ENCODE data around the gene R3HCC1L. TPM values are rescaled to one million over a fixed set of nuclear protein-coding genes. Genes with fewer than 3 reads are reported as not detected.

Gene R3HCC1L
- polyA plus RNA-seq, 3 donors from 2014 or later: 0.22 to 13.9 (median 8.1) TPM

DNA sequence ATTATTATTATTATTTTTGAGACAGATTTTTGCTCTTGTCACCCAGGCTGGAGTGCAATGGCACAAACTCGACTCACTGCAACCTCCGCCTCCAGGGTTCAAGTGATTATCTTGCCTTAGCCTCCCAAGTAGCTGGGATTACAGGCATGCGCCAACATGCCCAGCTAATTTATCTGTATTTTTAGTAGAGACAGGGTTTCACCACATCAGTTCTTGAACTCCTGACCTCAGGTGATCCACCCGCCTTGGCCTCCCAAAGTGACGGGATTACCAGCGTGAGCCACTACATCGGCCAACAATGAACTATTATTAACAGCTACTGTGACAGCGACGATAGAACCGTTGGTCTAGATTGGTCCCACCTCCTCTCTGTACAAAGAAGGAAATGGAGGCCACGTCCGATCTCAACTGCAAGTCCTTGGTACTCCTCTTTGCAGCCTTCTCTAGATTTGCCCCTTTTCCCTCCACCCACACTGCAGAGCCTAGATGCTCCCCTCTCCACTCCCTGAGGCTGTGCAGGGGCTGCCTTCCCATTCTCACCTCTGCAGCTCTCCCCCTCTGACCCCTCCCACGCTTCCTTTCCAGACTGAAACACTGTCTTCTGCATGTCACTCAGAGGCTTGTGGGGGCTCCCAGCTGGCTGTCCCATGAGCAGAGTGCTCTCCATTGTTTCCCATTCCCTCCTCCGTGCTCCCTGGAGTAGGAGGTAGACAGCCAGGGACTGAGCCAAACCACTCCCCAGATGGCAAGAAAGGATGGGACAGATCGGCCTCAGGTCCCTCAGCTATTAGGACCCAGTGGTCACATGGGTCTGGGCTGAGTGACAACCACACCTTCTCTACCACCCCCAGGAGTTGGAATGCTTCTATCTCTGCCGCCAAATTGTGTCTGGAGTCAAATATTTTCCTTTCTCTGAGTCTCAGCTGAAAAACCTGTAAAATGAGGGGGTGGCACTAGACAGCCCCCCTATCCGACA lies 131.2 kb downstream of the R3HCC1L start:
- H3K36me3 Mint-ChIP-seq: no peaks in the 10 kb centered on the region
- H3K4me1 Mint-ChIP-seq: peaks cover 0 to 9% of the 10 kb centered on the region in 2 donors
- peaks cover 8 to 20% (median 12%) of the 10 kb centered on the region in 3 donors for H3K27me3 Mint-ChIP-seq (ENCODE audit: low read depth in 3 of 3)
- H3K9me3 Mint-ChIP-seq: no peaks in the 10 kb centered on the region
- no peak for DNase-seq
- H3K27ac Mint-ChIP-seq: no peak overlapping the region
- H3K4me3 Mint-ChIP-seq: no peak overlapping the region

DNA sequence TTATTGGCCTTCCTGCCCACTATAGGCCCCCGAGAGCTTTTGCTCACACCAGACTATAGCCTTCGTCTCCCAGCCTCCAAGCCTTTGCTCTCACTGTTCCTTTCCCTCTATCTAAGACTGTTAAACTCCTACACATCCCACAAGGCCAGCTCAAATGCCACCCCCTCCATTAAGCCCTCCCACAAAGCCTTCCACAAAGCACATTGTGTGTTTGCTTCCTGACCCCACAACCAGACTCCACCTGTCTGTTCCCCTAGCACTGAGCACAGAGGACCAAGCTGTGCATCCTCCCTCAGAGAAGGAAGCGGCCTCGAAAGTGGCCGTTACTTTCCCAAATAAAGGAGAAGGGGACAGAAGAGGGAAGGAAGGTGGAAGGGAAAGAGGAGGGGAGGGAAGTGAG lies 132.2 kb downstream of the R3HCC1L start:
- Mint-ChIP-seq H3K36me3 (no peaks in the 10 kb centered on the region), H3K9me3 (no peaks in the 10 kb centered on the region), H3K27me3 (ENCODE audit: low read depth in 3 of 3) (peaks cover 8 to 26% (median 12%) of the 10 kb centered on the region in 3 donors), H3K4me3 (peak overlapping the region; percentile 58 to 81 (median 70)), H3K27ac (peak overlapping the region in 1 of 6 donors; percentile 65), H3K4me1 (peaks cover 0 to 9% of the 10 kb centered on the region in 2 donors)
- no peak for DNase-seq

DNA sequence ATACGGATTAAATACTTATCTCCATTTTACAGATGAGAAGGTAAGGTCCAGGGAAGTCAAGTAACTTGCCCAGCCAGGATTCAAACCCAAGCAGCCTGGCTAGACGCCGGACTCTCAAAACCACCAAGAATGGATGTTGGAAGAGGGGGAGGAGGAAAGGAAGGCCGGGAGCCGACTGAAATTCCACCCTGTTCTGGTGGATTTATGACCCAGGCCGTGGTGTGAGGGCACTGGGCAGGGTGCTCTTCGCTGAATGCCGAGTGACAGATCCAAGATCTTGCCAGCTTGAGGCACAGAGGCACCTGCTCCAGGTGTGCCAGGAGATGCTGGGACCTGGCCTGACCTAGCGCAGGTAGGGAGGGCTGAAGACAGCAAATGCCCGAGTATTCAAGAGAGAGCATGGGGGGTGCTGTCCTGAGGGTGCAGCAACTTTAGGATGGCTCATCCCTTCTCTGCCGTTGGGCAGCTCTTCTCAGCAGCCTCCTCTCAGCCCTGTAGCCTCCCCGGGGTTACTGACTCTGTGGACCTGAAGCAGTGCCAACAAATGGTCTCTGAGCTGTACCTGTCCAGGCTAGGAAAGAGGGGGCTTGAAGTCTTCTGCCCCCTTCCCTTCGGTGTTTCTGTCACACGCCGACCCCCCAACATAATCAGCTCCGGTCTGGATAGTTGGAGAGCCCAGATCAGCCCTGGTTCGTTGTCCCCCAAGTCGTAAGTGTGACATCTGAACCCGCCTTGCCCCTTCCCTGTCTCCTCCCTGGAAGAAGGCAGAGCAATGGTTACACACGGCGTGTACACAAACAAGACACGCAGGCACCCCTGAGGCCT lies 132.8 kb downstream of the R3HCC1L start:
- H3K27me3 Mint-ChIP-seq (ENCODE audit: low read depth in 3 of 3): peaks cover 8 to 27% (median 14%) of the 10 kb centered on the region in 3 donors
- peak overlapping the region; percentile 58 to 82 (median 77) for H3K4me3 Mint-ChIP-seq
- DNase-seq: no peak
- peaks cover 0 to 9% of the 10 kb centered on the region in 2 donors for H3K4me1 Mint-ChIP-seq
- no peaks in the 10 kb centered on the region for H3K9me3 Mint-ChIP-seq
- no peaks in the 10 kb centered on the region for H3K36me3 Mint-ChIP-seq
- peak overlapping the region in 2 of 6 donors; percentile 55 to 65 for H3K27ac Mint-ChIP-seq

GRCh38 chr10:98267894-98268693 lies 133.6 kb downstream of the R3HCC1L start, which contains the start of gene LOXL4:
Gene LOXL4 (minus strand): TSS chr10:98268194. CDS start chr10:98263019, 5,175 bp downstream.
- peaks cover 8 to 32% (median 15%) of the 10 kb centered on the region in 3 donors for H3K27me3 Mint-ChIP-seq (ENCODE audit: low read depth in 3 of 3)
- H3K9me3 Mint-ChIP-seq: no peaks in the 10 kb centered on the region

DNA sequence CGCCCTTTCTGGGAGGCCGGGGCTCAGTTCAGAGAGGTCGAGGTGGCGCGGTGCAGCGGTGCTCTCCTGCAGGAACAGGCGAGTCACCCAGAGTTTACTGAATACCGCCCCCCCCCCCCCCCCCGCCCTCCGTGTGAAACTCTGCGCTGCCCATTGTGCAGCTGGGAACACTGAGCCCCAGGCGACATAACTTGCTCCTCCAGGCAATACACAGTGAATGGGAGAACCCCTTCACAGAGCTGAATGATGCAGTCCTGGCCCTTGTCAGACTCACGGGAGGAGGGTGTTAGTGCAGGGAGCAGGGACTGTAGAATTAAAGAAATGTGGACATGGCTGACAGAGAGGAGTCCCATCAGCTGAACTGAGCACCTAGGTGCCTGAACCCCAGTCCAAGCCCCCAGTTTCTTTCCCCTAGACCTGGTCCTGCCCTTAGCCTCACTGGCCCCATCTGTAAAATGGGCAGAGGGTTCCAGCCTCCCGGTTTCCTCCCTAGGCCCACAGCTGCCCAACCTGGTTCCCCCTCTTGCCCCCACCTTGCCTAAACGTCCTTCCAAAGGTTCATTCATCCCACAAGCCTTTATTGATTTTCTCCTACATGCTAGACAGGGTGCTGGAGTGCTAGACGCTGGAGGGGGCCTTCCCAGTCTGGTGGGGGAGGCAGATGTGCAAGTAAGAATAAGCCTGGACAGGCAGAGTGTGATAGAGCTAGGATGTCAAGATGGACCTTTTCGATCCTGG lies 134.4 kb downstream of the R3HCC1L start:
- no peaks in the 10 kb centered on the region for H3K36me3 Mint-ChIP-seq
- H3K9me3 Mint-ChIP-seq: no peaks in the 10 kb centered on the region
- peak overlapping the region in 4 of 6 donors; percentile 14 to 76 (median 32) for H3K27ac Mint-ChIP-seq
- peak overlapping the region; percentile 70 to 89 (median 76) for H3K4me3 Mint-ChIP-seq
- H3K4me1 Mint-ChIP-seq: peaks cover 0 to 9% of the 10 kb centered on the region in 2 donors
- peaks cover 8 to 30% (median 15%) of the 10 kb centered on the region in 3 donors for H3K27me3 Mint-ChIP-seq (ENCODE audit: low read depth in 3 of 3)
- DNase-seq: no peak

More at GRCh38 chr10:98267894-98268693, 133.6 kb downstream of the R3HCC1L start, which contains the start of gene LOXL4:
- Mint-ChIP-seq H3K4me1 (peaks cover 0 to 9% of the 10 kb centered on the region in 2 donors), H3K27ac (peak within 1 kb of the TSS in 4 of 6 donors; percentile 14 to 76 (median 40)), H3K4me3 (peak within 1 kb of the TSS; percentile 76 to 89 (median 81)), H3K36me3 (no peaks in the 10 kb centered on the region)
- peak; percentile 28 to 37 (median 31) for DNase-seq

DNA sequence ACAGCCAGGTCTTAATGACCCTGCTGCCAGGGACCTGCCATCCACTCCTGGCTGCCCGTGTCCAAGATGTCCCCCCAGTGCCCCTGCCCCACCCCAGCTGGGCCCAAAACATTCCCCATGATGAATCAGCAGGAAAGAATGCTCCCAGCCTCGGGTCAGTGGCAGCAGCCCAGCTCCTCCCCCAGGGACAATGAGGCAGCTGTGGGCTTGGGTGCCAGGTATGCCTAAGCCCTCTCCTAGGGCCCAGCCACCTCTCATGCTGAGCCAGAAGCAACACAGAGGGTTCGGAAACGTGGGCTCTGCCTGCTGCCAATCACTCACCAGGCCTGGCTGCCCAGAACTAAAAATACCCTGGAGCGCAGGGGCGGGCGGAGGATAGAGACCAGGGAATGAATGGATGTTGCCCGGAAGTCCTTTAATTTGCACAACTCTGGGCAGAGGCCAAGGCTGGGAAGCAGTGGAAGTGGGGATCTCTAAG lies 135.0 kb downstream of the R3HCC1L start:
- peaks cover 0 to 9% of the 10 kb centered on the region in 2 donors for H3K4me1 Mint-ChIP-seq
- peak overlapping the region in 1 of 6 donors; percentile 24 for H3K27ac Mint-ChIP-seq
- no peak for DNase-seq
- H3K9me3 Mint-ChIP-seq: peaks cover 0 to under 1% (median 0%) of the 10 kb centered on the region in 6 donors
- peak overlapping the region in 2 of 5 donors; percentile 15 to 37 for H3K4me3 Mint-ChIP-seq
- peaks cover 8 to 30% (median 15%) of the 10 kb centered on the region in 3 donors for H3K27me3 Mint-ChIP-seq (ENCODE audit: low read depth in 3 of 3)
- H3K36me3 Mint-ChIP-seq: no peaks in the 10 kb centered on the region

GRCh38 chr10:98270073-98270740 lies 135.8 kb downstream of the R3HCC1L start:
- no peak for DNase-seq
- Mint-ChIP-seq H3K36me3 (no peaks in the 10 kb centered on the region), H3K4me3 (no peak overlapping the region), H3K27ac (peak overlapping the region in 2 of 6 donors; percentile 25 to 54), H3K9me3 (peaks cover 0 to 2% (median 0%) of the 10 kb centered on the region in 6 donors), H3K4me1 (peaks cover 0 to 9% of the 10 kb centered on the region in 2 donors), H3K27me3 (ENCODE audit: low read depth in 3 of 3) (peaks cover 6 to 30% (median 15%) of the 10 kb centered on the region in 3 donors)

- H3K36me3 Mint-ChIP-seq: no peaks in the 10 kb centered on the region
- peaks cover 3 to 10% of the 10 kb centered on the region in 2 donors for H3K4me1 Mint-ChIP-seq
- no peak overlapping the region for H3K4me3 Mint-ChIP-seq
- peaks cover 6 to 30% (median 15%) of the 10 kb centered on the region in 3 donors for H3K27me3 Mint-ChIP-seq (ENCODE audit: low read depth in 3 of 3)
- DNase-seq: no peak
- H3K27ac Mint-ChIP-seq: no peak overlapping the region
- peaks cover 0 to 2% (median 0%) of the 10 kb centered on the region in 6 donors for H3K9me3 Mint-ChIP-seq
Observed at GRCh38 chr10:98270786-98271185, 136.3 kb downstream of the R3HCC1L start.

GRCh38 chr10:98272245-98272644 lies 137.8 kb downstream of the R3HCC1L start:
- peaks cover 4 to 27% (median 12%) of the 10 kb centered on the region in 3 donors for H3K27me3 Mint-ChIP-seq (ENCODE audit: low read depth in 3 of 3)
- H3K4me1 Mint-ChIP-seq: peaks cover 18 to 20% of the 10 kb centered on the region in 2 donors
- no peak overlapping the region for H3K4me3 Mint-ChIP-seq
- DNase-seq: no peak
- peaks cover 0 to 2% (median 0%) of the 10 kb centered on the region in 6 donors for H3K9me3 Mint-ChIP-seq
- H3K36me3 Mint-ChIP-seq: no peaks in the 10 kb centered on the region
- H3K27ac Mint-ChIP-seq: no peak overlapping the region

- H3K9me3 Mint-ChIP-seq: peaks cover 0 to 2% (median 0%) of the 10 kb centered on the region in 6 donors
- DNase-seq: no peak
- no peak overlapping the region for H3K27ac Mint-ChIP-seq
- no peak overlapping the region for H3K4me3 Mint-ChIP-seq
- H3K36me3 Mint-ChIP-seq: no peaks in the 10 kb centered on the region
- peaks cover 4 to 27% (median 12%) of the 10 kb centered on the region in 3 donors for H3K27me3 Mint-ChIP-seq (ENCODE audit: low read depth in 3 of 3)
- H3K4me1 Mint-ChIP-seq: peaks cover 18% of the 10 kb centered on the region in 2 donors
Observed at GRCh38 chr10:98272656-98273055, 138.2 kb downstream of the R3HCC1L start.

DNA sequence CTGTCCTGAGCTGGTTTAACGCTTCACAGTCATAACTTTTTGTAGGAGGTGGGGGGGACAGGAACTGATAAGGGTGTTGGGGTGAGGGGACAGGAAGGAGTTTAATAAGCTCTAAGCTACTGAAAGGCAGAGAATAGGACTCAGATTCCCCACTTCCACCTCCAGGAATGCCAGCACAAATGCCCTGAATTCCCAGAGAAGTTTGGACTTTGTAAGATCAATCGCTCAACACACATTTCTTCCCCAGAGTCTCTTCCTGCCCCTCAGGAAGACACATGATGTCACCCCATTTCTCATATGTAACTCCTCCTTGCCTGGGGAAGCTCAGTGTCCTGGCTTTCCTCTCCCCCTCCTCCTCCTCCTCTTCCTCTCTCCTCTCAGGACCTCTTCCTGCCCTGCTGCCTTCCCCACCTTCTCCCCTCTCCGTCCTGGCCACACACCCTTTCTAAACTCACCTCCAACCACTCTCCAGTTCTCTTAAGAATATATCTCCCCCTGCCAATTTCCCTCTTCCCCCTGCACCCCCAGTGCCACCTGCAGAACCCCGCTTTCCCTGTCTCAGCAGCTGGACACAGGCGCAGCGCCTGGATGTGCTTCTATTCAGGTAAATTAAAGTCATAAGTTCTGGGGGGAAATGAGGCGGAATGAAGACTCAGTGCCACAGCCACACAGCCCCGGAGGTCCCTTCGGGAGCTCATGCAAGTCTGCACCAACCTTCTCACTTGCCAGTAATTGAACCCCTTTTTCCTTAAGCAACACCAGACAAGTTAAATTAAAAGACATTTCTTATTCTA lies 138.8 kb downstream of the R3HCC1L start:
- no peak overlapping the region for H3K4me3 Mint-ChIP-seq
- peaks cover 0 to 2% (median 0%) of the 10 kb centered on the region in 6 donors for H3K9me3 Mint-ChIP-seq
- H3K27me3 Mint-ChIP-seq (ENCODE audit: low read depth in 3 of 3): peaks cover 5 to 29% (median 12%) of the 10 kb centered on the region in 3 donors
- H3K27ac Mint-ChIP-seq: peak overlapping the region in 2 of 6 donors; percentile 13 to 81
- DNase-seq: no peak
- no peaks in the 10 kb centered on the region for H3K36me3 Mint-ChIP-seq
- peaks cover 18% of the 10 kb centered on the region in 2 donors for H3K4me1 Mint-ChIP-seq

Data from immature natural killer cell (primary cell).